HEK293 (cell line): ENCODE measurements around the gene MYO1F.

Source experiments
- CTCF ChIP-seq: fragments of 450-650 bp; formaldehyde crosslinking; IDR thresholded peaks from 2 replicates; pipeline ENCODE4 v1.5.1; 2016; ENCODE audit warnings: missing biosample characterization, missing genetic modification characterization
- PBX3 ChIP-seq: sonication (generic); formaldehyde crosslinking; IDR thresholded peaks from 2 replicates; pipeline ENCODE4 v1.8.1; 2022; ENCODE audit warnings: mild to moderate bottlenecking, moderate library complexity, missing genetic modification reagents
- ZBTB20 ChIP-seq: fragments of 450-650 bp; formaldehyde crosslinking; IDR thresholded peaks from 2 replicates; pipeline ENCODE4 v1.5.1; 2016; ENCODE audit warnings: missing biosample characterization, missing genetic modification characterization
- ZNF121 ChIP-seq: fragments of 450-650 bp; formaldehyde crosslinking; IDR thresholded peaks from 2 replicates; pipeline ENCODE4 v1.5.1; 2016; ENCODE audit warnings: missing biosample characterization, missing genetic modification characterization
- ZNF138 ChIP-seq: fragments of 450-650 bp; formaldehyde crosslinking; IDR thresholded peaks from 2 replicates; pipeline ENCODE4 v1.5.1; 2016; ENCODE audit warnings: missing biosample characterization, missing genetic modification characterization, borderline replicate concordance
- ZNF23 ChIP-seq: fragments of 450-650 bp; formaldehyde crosslinking; IDR thresholded peaks from 2 replicates; pipeline ENCODE4 v1.5.1; 2016; ENCODE audit warnings: missing biosample characterization, missing genetic modification characterization, borderline replicate concordance
- ZNF292 ChIP-seq: fragments of 450-650 bp; formaldehyde crosslinking; IDR thresholded peaks from 2 replicates; pipeline ENCODE4 v1.5.1; 2016; ENCODE audit warnings: low read depth, missing biosample characterization, missing genetic modification characterization, borderline replicate concordance
- ZNF311 ChIP-seq: fragments of 450-650 bp; formaldehyde crosslinking; IDR thresholded peaks from 2 replicates; pipeline ENCODE4 v1.5.1; 2017; ENCODE audit warnings: missing biosample characterization, missing genetic modification characterization, borderline replicate concordance
- ZNF645 ChIP-seq: fragments of 450-650 bp; formaldehyde crosslinking; IDR thresholded peaks from 2 replicates; pipeline ENCODE4; 2016; ENCODE audit warnings: missing biosample characterization, missing genetic modification characterization
- ZNF768 ChIP-seq: fragments of 450-650 bp; formaldehyde crosslinking; IDR thresholded peaks from 2 replicates; pipeline ENCODE4 v1.5.1; 2018; ENCODE audit warnings: missing biosample characterization, mild to moderate bottlenecking, missing genetic modification characterization
- ZNF837 ChIP-seq: fragments of 450-650 bp; formaldehyde crosslinking; IDR thresholded peaks from 2 replicates; pipeline ENCODE4 v1.5.1; 2016; ENCODE audit warnings: missing biosample characterization, missing genetic modification characterization
- TF ChIP-seq, protein P1 (sequence below): fragments of 450-650 bp; formaldehyde crosslinking; IDR thresholded peaks from 2 replicates; pipeline ENCODE4 v1.5.1; 2016; ENCODE audit warnings: missing biosample characterization, missing genetic modification characterization
- TF ChIP-seq, protein P2 (sequence below): fragments of 450-650 bp; formaldehyde crosslinking; conservative IDR thresholded peaks from 2 replicates; pipeline ENCODE4 v1.5.1; 2016; ENCODE audit warnings: low read depth, missing biosample characterization, missing genetic modification characterization

DNA sequence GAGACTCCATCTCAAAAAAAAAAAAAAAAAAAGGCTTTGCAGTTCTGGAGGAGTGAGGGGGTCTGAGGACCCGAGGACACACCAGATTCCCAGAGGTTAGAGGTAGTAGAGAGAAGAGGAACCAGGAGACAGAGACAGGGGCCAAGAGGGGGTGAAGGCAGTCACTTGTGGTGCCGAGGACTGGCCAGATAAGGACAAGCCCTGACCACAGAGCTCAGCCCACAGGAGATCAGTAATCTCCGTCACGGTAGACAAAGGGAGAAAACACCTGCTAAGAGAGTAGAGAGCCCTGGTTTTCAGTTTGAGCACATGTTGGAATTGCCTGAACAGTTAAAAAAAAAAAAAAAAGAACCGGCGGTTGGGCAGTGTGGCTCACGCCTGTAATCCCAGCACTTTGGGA is 73.1 kb downstream of the MYO1F start:
- TF ChIP-seq ZNF23 (tag by site-specific recombination) (no peak), ZNF768 (tag by site-specific recombination) (no peak), CTCF (no peak), ZNF837 (tag by site-specific recombination) (no peak), ZBTB20 (no peak), PBX3 (CRISPR knock-in tag) (no peak), ZNF645 (tag by site-specific recombination) (no peak), ZNF138 (tag by site-specific recombination) (no peak), ZNF121 (tag by site-specific recombination) (no peak), ZNF292 (no peak), ZNF311 (tag by site-specific recombination) (no peak)
- TF ChIP-seq, protein P1, sequence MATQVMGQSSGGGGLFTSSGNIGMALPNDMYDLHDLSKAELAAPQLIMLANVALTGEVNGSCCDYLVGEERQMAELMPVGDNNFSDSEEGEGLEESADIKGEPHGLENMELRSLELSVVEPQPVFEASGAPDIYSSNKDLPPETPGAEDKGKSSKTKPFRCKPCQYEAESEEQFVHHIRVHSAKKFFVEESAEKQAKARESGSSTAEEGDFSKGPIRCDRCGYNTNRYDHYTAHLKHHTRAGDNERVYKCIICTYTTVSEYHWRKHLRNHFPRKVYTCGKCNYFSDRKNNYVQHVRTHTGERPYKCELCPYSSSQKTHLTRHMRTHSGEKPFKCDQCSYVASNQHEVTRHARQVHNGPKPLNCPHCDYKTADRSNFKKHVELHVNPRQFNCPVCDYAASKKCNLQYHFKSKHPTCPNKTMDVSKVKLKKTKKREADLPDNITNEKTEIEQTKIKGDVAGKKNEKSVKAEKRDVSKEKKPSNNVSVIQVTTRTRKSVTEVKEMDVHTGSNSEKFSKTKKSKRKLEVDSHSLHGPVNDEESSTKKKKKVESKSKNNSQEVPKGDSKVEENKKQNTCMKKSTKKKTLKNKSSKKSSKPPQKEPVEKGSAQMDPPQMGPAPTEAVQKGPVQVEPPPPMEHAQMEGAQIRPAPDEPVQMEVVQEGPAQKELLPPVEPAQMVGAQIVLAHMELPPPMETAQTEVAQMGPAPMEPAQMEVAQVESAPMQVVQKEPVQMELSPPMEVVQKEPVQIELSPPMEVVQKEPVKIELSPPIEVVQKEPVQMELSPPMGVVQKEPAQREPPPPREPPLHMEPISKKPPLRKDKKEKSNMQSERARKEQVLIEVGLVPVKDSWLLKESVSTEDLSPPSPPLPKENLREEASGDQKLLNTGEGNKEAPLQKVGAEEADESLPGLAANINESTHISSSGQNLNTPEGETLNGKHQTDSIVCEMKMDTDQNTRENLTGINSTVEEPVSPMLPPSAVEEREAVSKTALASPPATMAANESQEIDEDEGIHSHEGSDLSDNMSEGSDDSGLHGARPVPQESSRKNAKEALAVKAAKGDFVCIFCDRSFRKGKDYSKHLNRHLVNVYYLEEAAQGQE (tag by site-specific recombination) = no peak
- TF ChIP-seq, protein P2, sequence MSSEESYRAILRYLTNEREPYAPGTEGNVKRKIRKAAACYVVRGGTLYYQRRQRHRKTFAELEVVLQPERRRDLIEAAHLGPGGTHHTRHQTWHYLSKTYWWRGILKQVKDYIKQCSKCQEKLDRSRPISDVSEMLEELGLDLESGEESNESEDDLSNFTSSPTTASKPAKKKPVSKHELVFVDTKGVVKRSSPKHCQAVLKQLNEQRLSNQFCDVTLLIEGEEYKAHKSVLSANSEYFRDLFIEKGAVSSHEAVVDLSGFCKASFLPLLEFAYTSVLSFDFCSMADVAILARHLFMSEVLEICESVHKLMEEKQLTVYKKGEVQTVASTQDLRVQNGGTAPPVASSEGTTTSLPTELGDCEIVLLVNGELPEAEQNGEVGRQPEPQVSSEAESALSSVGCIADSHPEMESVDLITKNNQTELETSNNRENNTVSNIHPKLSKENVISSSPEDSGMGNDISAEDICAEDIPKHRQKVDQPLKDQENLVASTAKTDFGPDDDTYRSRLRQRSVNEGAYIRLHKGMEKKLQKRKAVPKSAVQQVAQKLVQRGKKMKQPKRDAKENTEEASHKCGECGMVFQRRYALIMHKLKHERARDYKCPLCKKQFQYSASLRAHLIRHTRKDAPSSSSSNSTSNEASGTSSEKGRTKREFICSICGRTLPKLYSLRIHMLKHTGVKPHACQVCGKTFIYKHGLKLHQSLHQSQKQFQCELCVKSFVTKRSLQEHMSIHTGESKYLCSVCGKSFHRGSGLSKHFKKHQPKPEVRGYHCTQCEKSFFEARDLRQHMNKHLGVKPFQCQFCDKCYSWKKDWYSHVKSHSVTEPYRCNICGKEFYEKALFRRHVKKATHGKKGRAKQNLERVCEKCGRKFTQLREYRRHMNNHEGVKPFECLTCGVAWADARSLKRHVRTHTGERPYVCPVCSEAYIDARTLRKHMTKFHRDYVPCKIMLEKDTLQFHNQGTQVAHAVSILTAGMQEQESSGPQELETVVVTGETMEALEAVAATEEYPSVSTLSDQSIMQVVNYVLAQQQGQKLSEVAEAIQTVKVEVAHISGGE (tag by site-specific recombination) = no peak
